Loucy (cell line): ENCODE measurements around the gene PPP1R12B.
"Not testable (repeated sequence)": the region's sequence is repeated elsewhere in the genome, so short reads cannot be mapped to it uniquely, and the experiment has no call there.

Source experiments
- CTCF ChIP-seq: fragments of 200-600 bp; sonication (generic); conservative IDR thresholded peaks from 2 replicates; pipeline ENCODE4 v1.5.1; 2014; ENCODE audit warnings: mild to moderate bottlenecking, antibody characterized with exemption, low read length
- EZH2phosphoT487 ChIP-seq: fragments of 200-600 bp; IDR thresholded peaks from 2 replicates; pipeline ENCODE4 v1.6.1; 2018; ENCODE audit warnings: antibody characterized with exemption, mild to moderate bottlenecking, moderate library complexity, borderline replicate concordance

GRCh38 chr1:202526056-202526455 lies 177.6 kb downstream of the PPP1R12B start:
- TF ChIP-seq CTCF, EZH2phosphoT487: not testable (repeated sequence)
